HepG2 (cell line): ENCODE data around the gene SHLD3. TPM values are rescaled to one million over a fixed set of nuclear protein-coding genes. Genes with fewer than 3 reads are reported as not detected.
A peak's percentile ranks its signal among the peaks of the same experiment; 100 is the strongest.

Experiments
- ADNP ChIP-seq: sonication (generic); formaldehyde crosslinking; IDR thresholded peaks from 2 replicates; pipeline ENCODE4 v1.4.0; 2020; ENCODE audit warnings: missing genetic modification reagents
- ATF2 ChIP-seq: sonication (generic); formaldehyde crosslinking; IDR thresholded peaks from 2 replicates; pipeline ENCODE4 v1.4.0; 2020; ENCODE audit warnings: missing genetic modification reagents
- CBX5 ChIP-seq: sonication (generic); formaldehyde crosslinking; IDR thresholded peaks from 2 replicates; pipeline ENCODE4 v1.4.0; 2020; ENCODE audit warnings: missing genetic modification reagents, borderline replicate concordance
- IRF9 ChIP-seq: sonication (generic); formaldehyde crosslinking; IDR thresholded peaks from 2 replicates; pipeline ENCODE4 v1.8.0; 2022; ENCODE audit warnings: missing genetic modification reagents, mild to moderate bottlenecking, borderline replicate concordance
- KDM2A ChIP-seq: sonication (generic); formaldehyde crosslinking; IDR thresholded peaks from 2 replicates; pipeline ENCODE4 v1.4.0; 2020; ENCODE audit warnings: low read depth, missing genetic modification reagents, borderline replicate concordance
- KDM5A ChIP-seq: fragments of 200-600 bp; sonication (generic); IDR thresholded peaks from 2 replicates; pipeline ENCODE4 v1.7.0; 2018; ENCODE audit warnings: antibody characterized with exemption, mild to moderate bottlenecking, low read length, borderline replicate concordance
- MAF1 ChIP-seq: sonication (generic); formaldehyde crosslinking; IDR thresholded peaks from 2 replicates; pipeline ENCODE4 v1.5.0; 2020; ENCODE audit warnings: missing genetic modification reagents, borderline replicate concordance
- PHF8 ChIP-seq: sonication (generic); formaldehyde crosslinking; IDR thresholded peaks from 2 replicates; pipeline ENCODE4 v1.5.0; 2020; ENCODE audit warnings: missing genetic modification reagents
- THAP8 ChIP-seq: sonication (generic); formaldehyde crosslinking; IDR thresholded peaks from 2 replicates; pipeline ENCODE4 v1.5.1; 2020; ENCODE audit warnings: missing genetic modification reagents, mild to moderate bottlenecking, borderline replicate concordance
- TSC22D2 ChIP-seq: sonication (generic); formaldehyde crosslinking; IDR thresholded peaks from 2 replicates; pipeline ENCODE4 v1.5.1; 2020; ENCODE audit warnings: missing genetic modification reagents, mild to moderate bottlenecking, borderline replicate concordance
- ZFX ChIP-seq: sonication (generic); formaldehyde crosslinking; IDR thresholded peaks from 2 replicates; pipeline ENCODE4 v1.4.0; 2020; ENCODE audit warnings: mild to moderate bottlenecking, low read depth, missing genetic modification reagents, moderate library complexity
- ZNF256 ChIP-seq: sonication (generic); formaldehyde crosslinking; conservative IDR thresholded peaks from 2 replicates; pipeline ENCODE4 v1.4.0; 2020; ENCODE audit warnings: missing genetic modification reagents
- ZNF33B ChIP-seq: sonication (generic); formaldehyde crosslinking; IDR thresholded peaks from 2 replicates; pipeline ENCODE4 v1.5.1; 2020; ENCODE audit warnings: mild to moderate bottlenecking, missing genetic modification reagents
- ZNF468 ChIP-seq: sonication (generic); formaldehyde crosslinking; IDR thresholded peaks from 2 replicates; pipeline ENCODE4 v1.8.0; 2022; ENCODE audit warnings: mild to moderate bottlenecking, moderate library complexity, missing genetic modification reagents
- ZNF770 ChIP-seq: sonication (generic); formaldehyde crosslinking; IDR thresholded peaks from 2 replicates; pipeline ENCODE4 v1.5.0; 2020; ENCODE audit warnings: mild to moderate bottlenecking, missing genetic modification reagents
- polyA plus RNA-seq, 8 experiments: library from polyadenylated mRNA; depleted of rRNA in 3 of 8; stranded (reverse) in 7 of 8; unstranded in 1 of 8; fragments of >200 nt; fragmentation: Illumina TruSeq in 4 of 8; extraction: Trizol in 4 of 8; gene quantifications; 2 replicates each; pipeline versions ENCODE4 v1.2.1 to v1.2.3, GENCODE V29; 2011 to 2016; ENCODE audit warnings: low read depth in 4 of 8, missing spikeins in 1 of 8, mixed read lengths in 1 of 8; ENCODE audit not compliant: insufficient read depth in 1 of 8
- total RNA-seq, 5 experiments: library from RNA; depleted of rRNA; stranded (reverse); fragments of >200 nt; fragmentation: Illumina TruSeq; extraction: Trizol; gene quantifications; 2 replicates each; pipeline ENCODE4 v1.2.3, GENCODE V29; 2016; ENCODE audit warnings: low read depth in 1 of 5
- TF ChIP-seq, protein P1 (sequence below): sonication (generic); formaldehyde crosslinking; IDR thresholded peaks from 2 replicates; pipeline ENCODE4 v1.8.0; 2022; ENCODE audit warnings: missing genetic modification reagents, low read depth, mild to moderate bottlenecking, borderline replicate concordance
- TF ChIP-seq, protein P2 (sequence below): IDR thresholded peaks from 2 replicates; pipeline ENCODE4 v1.6.1; 2012; ENCODE audit warnings: inconsistent platforms
- TF ChIP-seq, protein P3 (sequence below): sonication (generic); formaldehyde crosslinking; IDR thresholded peaks from 2 replicates; pipeline ENCODE4 v1.5.1; 2020; ENCODE audit warnings: mild to moderate bottlenecking, moderate library complexity, missing genetic modification reagents

The SHLD3 gene
- total and polyA plus RNA-seq, 2 of the 13 experiments (the other 11 are each of a cell fraction or from before 2014, with no cell fraction given): 3.6 to 6.8 TPM

GRCh38 chr5:65624571-65625555 lies at the start of gene SHLD3, which contains the start of gene TRAPPC13 (continued):
- TF ChIP-seq CBX5 (peak; percentile 19; the same call in 1 of the 2 replicates), KDM5A (peak; percentile 93), TSC22D2 (CRISPR knock-in tag) (no peak), PHF8 (CRISPR knock-in tag) (peak; percentile 81), ATF2 (CRISPR knock-in tag) (peak; percentile 19; the same call in 1 of the 2 replicates), IRF9 (CRISPR knock-in tag) (no peak), THAP8 (CRISPR knock-in tag) (no peak), ZNF256 (no peak), ZFX (CRISPR knock-in tag) (peak; percentile 51), ZNF468 (CRISPR knock-in tag) (no peak), KDM2A (CRISPR knock-in tag) (peak; percentile 47; the same call in 1 of the 2 replicates), ADNP (CRISPR knock-in tag) (no peak), ZNF33B (CRISPR knock-in tag) (no peak), MAF1 (CRISPR knock-in tag) (0 out of 2 replicates have a peak, but pooled peaks have one; percentile 56), ZNF770 (CRISPR knock-in tag) (0 out of 2 replicates have a peak, but pooled peaks have one; percentile 8)
- TF ChIP-seq, protein P1, sequence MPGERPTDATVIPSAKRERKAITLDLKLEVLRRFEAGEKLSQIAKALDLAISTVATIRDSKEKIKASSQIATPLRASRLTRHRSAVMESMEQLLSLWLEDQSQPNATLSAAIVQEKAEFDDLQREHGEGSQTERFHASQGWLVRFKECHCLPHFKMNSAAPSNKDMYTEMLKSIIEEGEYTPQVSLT (CRISPR knock-in tag): peak; percentile 48; the same call in 1 of the 2 replicates
- TF ChIP-seq, protein P2, sequence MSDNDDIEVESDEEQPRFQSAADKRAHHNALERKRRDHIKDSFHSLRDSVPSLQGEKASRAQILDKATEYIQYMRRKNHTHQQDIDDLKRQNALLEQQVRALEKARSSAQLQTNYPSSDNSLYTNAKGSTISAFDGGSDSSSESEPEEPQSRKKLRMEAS: peak; percentile 54
- TF ChIP-seq, protein P3, sequence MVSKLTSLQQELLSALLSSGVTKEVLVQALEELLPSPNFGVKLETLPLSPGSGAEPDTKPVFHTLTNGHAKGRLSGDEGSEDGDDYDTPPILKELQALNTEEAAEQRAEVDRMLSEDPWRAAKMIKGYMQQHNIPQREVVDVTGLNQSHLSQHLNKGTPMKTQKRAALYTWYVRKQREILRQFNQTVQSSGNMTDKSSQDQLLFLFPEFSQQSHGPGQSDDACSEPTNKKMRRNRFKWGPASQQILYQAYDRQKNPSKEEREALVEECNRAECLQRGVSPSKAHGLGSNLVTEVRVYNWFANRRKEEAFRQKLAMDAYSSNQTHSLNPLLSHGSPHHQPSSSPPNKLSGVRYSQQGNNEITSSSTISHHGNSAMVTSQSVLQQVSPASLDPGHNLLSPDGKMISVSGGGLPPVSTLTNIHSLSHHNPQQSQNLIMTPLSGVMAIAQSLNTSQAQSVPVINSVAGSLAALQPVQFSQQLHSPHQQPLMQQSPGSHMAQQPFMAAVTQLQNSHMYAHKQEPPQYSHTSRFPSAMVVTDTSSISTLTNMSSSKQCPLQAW (CRISPR knock-in tag): peak; percentile 44; the same call in 1 of the 2 replicates
